ENCODE data around the gene OASL.

Gene OASL

GRCh38 chr12:121061831-121062230, 22.8 kb upstream of the OASL start:
- H3K4me3 ChIP-seq (ENCODE audit: low read depth in 1 of 2, low read length in 1 of 2): no peak overlapping the region
- no peaks in the 10 kb centered on the region for H3K36me3 ChIP-seq
- H3K27me3 ChIP-seq: no peaks in the 10 kb centered on the region
- no peak for TF ChIP-seq CTCF (IDR thresholded peaks at IDR 0.05)
- H3K4me1 ChIP-seq (ENCODE audit: control insufficient read depth in 1 of 2, insufficient read depth in 1 of 2, low read depth in 1 of 2, low read length in 1 of 2): peaks cover 8 to 11% of the 10 kb centered on the region in 2 experiments
- H3K27ac ChIP-seq: no peak overlapping the region
- H3K9me3 ChIP-seq: no peaks in the 10 kb centered on the region

GRCh38 chr12:121060149-121061001, 21.3 kb upstream of the OASL start:
- peak; percentile 69 for TF ChIP-seq CTCF (IDR thresholded peaks at IDR 0.05)
- Histone ChIP-seq H3K4me3 (ENCODE audit: low read depth in 1 of 2, low read length in 1 of 2) (peak overlapping the region; percentile 42 to 49), H3K27ac (peak overlapping the region; percentile 83)

GRCh38 chr12:121059031-121059898, 20.2 kb upstream of the OASL start:
- Histone ChIP-seq H3K4me3 (ENCODE audit: low read depth in 1 of 2, low read length in 1 of 2) (peak overlapping the region in 1 of 2 experiments; percentile 49), H3K4me1 (ENCODE audit: control insufficient read depth in 1 of 2, insufficient read depth in 1 of 2, low read depth in 1 of 2, low read length in 1 of 2) (peaks cover 8 to 11% of the 10 kb centered on the region in 2 experiments), H3K9me3 (no peaks in the 10 kb centered on the region), H3K36me3 (no peaks in the 10 kb centered on the region), H3K27ac (peak overlapping the region; percentile 83), H3K27me3 (no peaks in the 10 kb centered on the region)
- TF ChIP-seq CTCF (IDR thresholded peaks at IDR 0.05): no peak

More at GRCh38 chr12:121060149-121061001, 21.3 kb upstream of the OASL start:
- H3K27me3 ChIP-seq: no peaks in the 10 kb centered on the region
- no peaks in the 10 kb centered on the region for H3K36me3 ChIP-seq
- H3K4me1 ChIP-seq (ENCODE audit: control insufficient read depth in 1 of 2, insufficient read depth in 1 of 2, low read depth in 1 of 2, low read length in 1 of 2): peaks cover 8 to 11% of the 10 kb centered on the region in 2 experiments
- no peaks in the 10 kb centered on the region for H3K9me3 ChIP-seq

- no peaks in the 10 kb centered on the region for H3K9me3 ChIP-seq
- H3K4me3 ChIP-seq (ENCODE audit: low read depth in 1 of 2, low read length in 1 of 2): no peak overlapping the region
- TF ChIP-seq CTCF (IDR thresholded peaks at IDR 0.05): no peak
- H3K27ac ChIP-seq: no peak overlapping the region
- H3K36me3 ChIP-seq: no peaks in the 10 kb centered on the region
- H3K27me3 ChIP-seq: no peaks in the 10 kb centered on the region
- H3K4me1 ChIP-seq (ENCODE audit: control insufficient read depth in 1 of 2, insufficient read depth in 1 of 2, low read depth in 1 of 2, low read length in 1 of 2): peaks cover 8 to 11% of the 10 kb centered on the region in 2 experiments
Measured at GRCh38 chr12:121057794-121058193, 18.7 kb upstream of the OASL start.

- H3K27me3 ChIP-seq: no peaks in the 10 kb centered on the region
- H3K27ac ChIP-seq: no peak overlapping the region
- no peaks in the 10 kb centered on the region for H3K9me3 ChIP-seq
- no peaks in the 10 kb centered on the region for H3K4me1 ChIP-seq (ENCODE audit: control insufficient read depth in 1 of 2, insufficient read depth in 1 of 2, low read depth in 1 of 2, low read length in 1 of 2)
- TF ChIP-seq CTCF (IDR thresholded peaks at IDR 0.05): no peak
- H3K36me3 ChIP-seq: no peaks in the 10 kb centered on the region
- H3K4me3 ChIP-seq (ENCODE audit: low read depth in 1 of 2, low read length in 1 of 2): no peak overlapping the region
Measured at GRCh38 chr12:121053706-121054105, 14.7 kb upstream of the OASL start.
